ENCODE data around the gene NAV1.

- no peak for TF ChIP-seq CTCF (IDR thresholded peaks at IDR 0.05; ENCODE audit: insufficient read depth, low read length)
- no peak for TF ChIP-seq POLR2AphosphoS5 (IDR thresholded peaks at IDR 0.05; ENCODE audit: low read depth)
- no peak for TF ChIP-seq REST (IDR thresholded peaks at IDR 0.05; ENCODE audit: insufficient replicate concordance, low read depth)
- TF ChIP-seq GABPA (IDR thresholded peaks at IDR 0.05; ENCODE audit: low read depth), result no peak
- TF ChIP-seq SPI1 (IDR thresholded peaks at IDR 0.05; ENCODE audit: borderline replicate concordance, low read depth), result no peak
Observed at GRCh38 chr1:201509601-201510374, 29.1 kb upstream of the NAV1 start.

Data from HL-60 (cell line).